Epidermal melanocyte (primary cell): ENCODE results near the gene TMEM204.
"Not testable (repeated sequence)": the region's sequence is repeated elsewhere in the genome, so short reads cannot be mapped to it uniquely, and the experiment has no call there.

Experiments
- DNase-seq: peaks from one replicate; pipeline ENCODE4 v3.0.0; 2011; ENCODE audit warnings: low spot score; ENCODE audit not compliant: insufficient read length

TMEM204 gene

GRCh38 chr16:1590930-1591705, 57.7 kb downstream of the TMEM204 start:
- DNase-seq, result no peak

GRCh38 chr16:1592446-1592845, 59.0 kb downstream of the TMEM204 start:
- DNase-seq, result no peak

- DNase-seq, result not testable (repeated sequence)
These were observed 62.0 kb downstream of the TMEM204 start for GRCh38 chr16:1595511-1595910.

GRCh38 chr16:1596516-1596915, 63.0 kb downstream of the TMEM204 start:
- DNase-seq, result no peak

GRCh38 chr16:1597154-1597553, 63.7 kb downstream of the TMEM204 start:
- no peak for DNase-seq

- no peak for DNase-seq
These were observed 67.6 kb downstream of the TMEM204 start for GRCh38 chr16:1601031-1601430.

GRCh38 chr16:1601489-1601888, 68.0 kb downstream of the TMEM204 start:
- no peak for DNase-seq

- no peak for DNase-seq
These were observed 68.8 kb downstream of the TMEM204 start for GRCh38 chr16:1602285-1602684.
